ENCODE measurements around the gene RPS6KA2.

Gene RPS6KA2

DNA sequence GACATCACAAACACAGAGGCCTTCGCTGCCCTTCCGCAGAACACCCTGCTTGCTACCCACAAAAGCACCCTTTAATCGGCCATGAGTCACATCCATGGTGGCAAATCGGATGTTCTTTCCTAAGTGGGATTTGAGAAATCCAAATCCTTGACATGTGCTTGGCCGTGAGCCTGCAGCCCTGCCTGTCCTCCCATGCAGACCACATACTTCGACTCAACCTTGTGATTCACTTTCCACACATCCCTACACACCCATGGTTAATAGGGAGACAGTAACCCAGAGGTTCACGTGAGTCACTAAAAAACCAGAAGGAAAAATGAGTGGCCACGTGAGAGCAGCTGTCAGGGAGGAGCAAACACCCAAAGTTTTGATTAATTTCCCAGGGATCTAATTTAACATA lies 59.9 kb downstream of the RPS6KA2 start:
- no peak for DNase-seq

DNA sequence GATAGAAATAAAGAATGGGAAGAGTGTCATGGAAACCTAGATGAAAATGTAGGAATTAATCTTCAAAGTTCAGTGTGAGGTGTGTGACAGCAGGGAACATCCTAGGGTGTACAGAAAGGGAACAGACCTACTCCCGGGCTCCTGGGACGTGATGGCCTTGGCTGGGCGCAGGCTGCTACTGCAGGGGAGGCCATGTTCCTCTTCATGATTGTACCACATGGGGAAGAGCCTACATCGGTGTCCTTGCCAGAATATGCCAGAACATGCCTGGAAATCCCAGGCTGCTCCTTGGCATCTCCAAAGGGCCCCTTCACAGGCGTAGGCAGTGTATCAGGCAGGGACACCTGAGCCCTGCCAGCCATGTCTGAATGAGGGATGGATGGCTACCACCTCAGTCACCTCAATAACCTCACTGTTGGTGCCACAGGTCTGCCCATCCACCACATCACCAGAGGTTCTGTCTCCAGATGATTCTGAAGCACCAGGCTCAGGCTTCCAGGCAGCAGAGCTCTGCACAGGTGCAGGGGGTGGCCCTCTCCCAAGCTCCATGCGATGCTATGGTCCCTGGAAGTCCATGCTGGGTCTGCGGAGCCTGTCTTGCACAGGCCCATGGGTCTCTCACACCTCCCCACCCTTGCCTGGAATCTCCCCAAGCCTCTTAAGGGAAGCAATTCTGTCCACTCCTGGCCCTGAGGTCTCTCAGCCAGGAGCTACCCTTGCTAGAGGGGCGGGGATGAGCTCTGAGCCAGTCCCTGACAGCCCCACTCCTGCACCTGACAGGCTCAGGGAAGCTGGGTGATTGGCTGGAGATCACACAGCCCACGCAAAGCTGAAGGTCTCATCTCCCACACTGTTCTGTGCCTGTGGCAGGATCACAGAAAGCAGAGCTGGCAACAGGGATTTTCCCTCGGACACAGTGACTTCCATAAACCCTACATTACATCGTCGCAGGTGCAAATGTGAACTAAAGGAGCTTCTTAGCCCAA lies 60.7 kb downstream of the RPS6KA2 start:
- DNase-seq, result no peak

GRCh38 chr6:166565084-166565967 lies 61.7 kb downstream of the RPS6KA2 start:
- DNase-seq, result no peak

- DNase-seq, result no peak
Measured at GRCh38 chr6:166563805-166564204, 63.2 kb downstream of the RPS6KA2 start.

DNA sequence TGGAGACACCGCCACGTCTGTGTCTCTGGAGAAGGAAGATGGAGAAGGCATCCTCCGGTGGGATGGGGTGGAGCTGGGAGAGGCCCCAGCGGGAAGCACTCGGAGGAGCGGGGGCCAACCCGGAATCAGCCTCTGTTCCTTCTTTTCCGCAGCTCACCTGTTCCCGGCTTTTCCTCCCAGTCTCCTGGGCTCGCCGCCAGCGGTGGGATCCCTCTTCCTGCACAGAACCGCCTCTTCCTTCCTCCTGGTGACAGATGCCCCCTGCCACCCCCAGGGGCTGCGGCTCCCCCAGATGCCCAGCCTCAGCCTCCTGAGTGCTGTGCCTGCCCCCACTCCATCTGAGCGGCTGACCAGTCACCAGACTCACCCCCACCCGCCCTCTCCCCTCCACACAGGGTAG lies 63.9 kb downstream of the RPS6KA2 start:
- DNase-seq, result no peak

DNA sequence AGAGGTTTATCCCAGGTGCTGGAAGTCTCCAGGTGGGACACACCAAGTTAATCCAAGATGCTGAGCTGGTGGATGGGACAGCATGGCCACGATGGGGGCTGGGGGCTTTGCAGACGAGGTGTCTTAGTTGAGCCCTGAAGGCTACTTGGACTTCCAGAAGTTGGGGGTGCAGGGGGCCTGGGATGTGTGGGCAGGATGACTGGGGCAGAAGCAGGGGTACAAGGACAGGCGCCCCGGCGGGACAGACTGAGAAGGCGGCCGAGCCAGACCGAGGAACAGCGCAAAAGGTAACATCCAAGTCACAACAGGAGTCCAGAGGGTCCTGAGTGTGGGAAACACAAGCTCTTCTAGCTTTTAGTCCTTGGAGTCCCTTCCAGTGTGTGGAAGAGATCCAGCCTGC lies 64.3 kb downstream of the RPS6KA2 start:
- no peak for DNase-seq

GRCh38 chr6:166561771-166562359 lies 65.2 kb downstream of the RPS6KA2 start:
- DNase-seq, result no peak

GRCh38 chr6:166560222-166560621 lies 66.8 kb downstream of the RPS6KA2 start:
- DNase-seq, result no peak

- DNase-seq, result no peak
Measured at GRCh38 chr6:166559662-166560061, 67.4 kb downstream of the RPS6KA2 start.

DNA sequence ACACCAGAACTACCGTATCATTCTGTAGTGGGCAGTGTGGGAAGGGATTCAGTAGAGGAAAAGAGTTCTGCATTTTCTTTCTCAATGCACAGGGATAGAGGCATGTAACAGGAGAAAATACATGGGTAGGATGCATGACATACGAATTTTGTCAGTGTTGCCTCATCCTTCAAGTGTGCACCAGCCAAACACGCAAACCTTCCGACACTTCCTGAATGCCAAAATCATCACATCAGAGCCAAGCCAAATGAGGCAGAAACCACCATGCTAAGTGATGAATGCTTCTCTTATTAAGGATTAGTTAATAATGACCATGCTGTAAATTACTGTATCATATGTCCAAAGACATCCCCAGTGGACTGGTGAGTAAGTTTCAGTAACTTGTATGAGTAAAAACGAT lies 67.8 kb downstream of the RPS6KA2 start:
- no peak for DNase-seq

GRCh38 chr6:166558156-166559005 lies 68.7 kb downstream of the RPS6KA2 start:
- DNase-seq, result no peak

- DNase-seq, result peak; percentile 37
Measured at GRCh38 chr6:166556863-166557322, 70.2 kb downstream of the RPS6KA2 start.

DNA sequence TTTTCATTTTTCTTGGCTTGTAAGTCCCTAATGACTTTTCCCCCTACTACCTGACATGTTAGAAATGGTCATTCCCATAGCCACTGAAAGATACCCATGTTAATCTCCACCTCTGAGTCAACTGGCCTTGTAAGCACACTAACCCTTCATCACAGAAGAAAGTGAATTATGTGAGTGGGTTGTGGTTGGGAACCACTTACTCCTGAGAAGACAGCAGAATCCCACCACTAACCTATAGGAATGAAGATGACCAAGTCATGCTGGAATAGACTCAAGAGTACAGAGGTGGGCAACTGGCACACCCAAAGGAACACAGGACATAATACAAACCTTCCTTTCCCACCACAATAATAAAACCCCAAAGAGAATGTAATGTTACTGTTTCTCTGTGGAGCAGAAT lies 70.7 kb downstream of the RPS6KA2 start:
- no peak for DNase-seq

DNA sequence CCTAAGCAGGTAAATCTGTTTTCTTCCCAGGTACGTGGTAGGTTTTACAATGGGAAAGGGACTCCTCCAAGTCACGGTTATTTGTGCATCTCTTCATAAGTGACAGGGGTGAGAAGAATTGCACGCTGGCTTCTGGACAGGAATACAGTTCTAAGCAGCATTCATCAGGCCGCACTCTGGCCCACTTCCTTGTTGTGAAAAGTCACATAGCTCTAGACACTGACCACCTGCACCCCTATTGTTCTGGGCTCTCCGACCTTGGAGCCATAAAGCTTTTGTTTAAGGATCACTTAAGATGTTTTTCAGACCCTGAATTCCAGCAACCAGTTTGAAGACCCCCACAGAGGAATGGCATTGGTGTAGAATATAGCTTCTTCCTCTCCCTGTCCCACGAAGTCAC lies 72.0 kb downstream of the RPS6KA2 start:
- no peak for DNase-seq

GRCh38 chr6:166554316-166554715 lies 72.7 kb downstream of the RPS6KA2 start:
- DNase-seq, result no peak

DNA sequence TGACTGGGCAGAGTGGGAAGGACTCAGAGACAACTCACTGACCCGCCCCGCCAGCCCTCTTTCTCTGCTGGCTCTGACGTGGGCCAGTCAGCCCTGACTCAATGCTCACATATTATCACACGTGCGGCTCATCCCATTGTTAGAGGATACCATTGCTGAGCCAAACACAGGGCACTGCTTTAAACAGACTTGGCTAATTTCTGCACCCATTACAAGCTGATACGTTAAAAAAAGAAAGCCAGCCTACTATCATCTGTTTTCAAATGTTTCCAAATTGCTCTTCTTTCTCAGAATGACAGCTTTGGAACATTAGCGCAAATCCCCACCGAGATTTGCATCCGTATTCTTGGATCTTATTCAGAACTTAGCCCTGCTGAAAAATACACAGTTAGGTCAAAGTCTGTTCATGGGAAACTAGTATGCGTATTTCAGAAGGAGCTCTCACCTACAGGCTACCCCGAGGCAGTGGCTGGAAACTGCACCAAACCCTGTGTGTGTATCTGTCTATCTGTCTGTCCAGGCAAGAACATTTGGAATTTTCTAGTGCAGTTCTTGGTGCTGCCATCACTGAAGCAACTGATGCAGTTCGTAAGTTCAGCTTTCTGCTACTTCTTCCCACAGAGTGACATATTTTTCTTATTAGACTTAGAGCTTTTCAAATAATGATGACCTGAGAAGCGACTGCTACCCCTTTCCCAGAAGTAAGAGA lies 73.3 kb downstream of the RPS6KA2 start:
- DNase-seq, result no peak

- no peak for DNase-seq
Measured at GRCh38 chr6:166552600-166552999, 74.5 kb downstream of the RPS6KA2 start.

- no peak for DNase-seq
Measured at GRCh38 chr6:166551754-166552495, 75.1 kb downstream of the RPS6KA2 start.

- DNase-seq, result no peak
Measured at GRCh38 chr6:166546653-166547052, 80.4 kb downstream of the RPS6KA2 start.

GRCh38 chr6:166545156-166546034 lies 81.7 kb downstream of the RPS6KA2 start:
- DNase-seq, result no peak

Data from CD4-positive, alpha-beta T cell treated with Interleukin-15 for 1 hour (primary cell).